ENCODE measurements around the gene KLHL14. TPM values are rescaled to one million over a fixed set of nuclear protein-coding genes. Genes with fewer than 3 reads are reported as not detected.

The KLHL14 gene, protein sequence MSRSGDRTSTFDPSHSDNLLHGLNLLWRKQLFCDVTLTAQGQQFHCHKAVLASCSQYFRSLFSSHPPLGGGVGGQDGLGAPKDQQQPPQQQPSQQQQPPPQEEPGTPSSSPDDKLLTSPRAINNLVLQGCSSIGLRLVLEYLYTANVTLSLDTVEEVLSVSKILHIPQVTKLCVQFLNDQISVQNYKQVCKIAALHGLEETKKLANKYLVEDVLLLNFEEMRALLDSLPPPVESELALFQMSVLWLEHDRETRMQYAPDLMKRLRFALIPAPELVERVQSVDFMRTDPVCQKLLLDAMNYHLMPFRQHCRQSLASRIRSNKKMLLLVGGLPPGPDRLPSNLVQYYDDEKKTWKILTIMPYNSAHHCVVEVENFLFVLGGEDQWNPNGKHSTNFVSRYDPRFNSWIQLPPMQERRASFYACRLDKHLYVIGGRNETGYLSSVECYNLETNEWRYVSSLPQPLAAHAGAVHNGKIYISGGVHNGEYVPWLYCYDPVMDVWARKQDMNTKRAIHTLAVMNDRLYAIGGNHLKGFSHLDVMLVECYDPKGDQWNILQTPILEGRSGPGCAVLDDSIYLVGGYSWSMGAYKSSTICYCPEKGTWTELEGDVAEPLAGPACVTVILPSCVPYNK
- 15.2 TPM for total RNA-seq

GRCh38 chr18:32772581-32773381, at the start of gene KLHL14:
TSS of gene KLHL14 (minus strand) at chr18:32773023. CDS start at chr18:32770591, 2,432 bp downstream.

